ENCODE measurements around the gene AUNIP. TPM values are rescaled to one million over a fixed set of nuclear protein-coding genes. Genes with fewer than 3 reads are reported as not detected.

Gene AUNIP
- total RNA-seq, 1 donor from 2014 or later: 0.89 TPM

DNA sequence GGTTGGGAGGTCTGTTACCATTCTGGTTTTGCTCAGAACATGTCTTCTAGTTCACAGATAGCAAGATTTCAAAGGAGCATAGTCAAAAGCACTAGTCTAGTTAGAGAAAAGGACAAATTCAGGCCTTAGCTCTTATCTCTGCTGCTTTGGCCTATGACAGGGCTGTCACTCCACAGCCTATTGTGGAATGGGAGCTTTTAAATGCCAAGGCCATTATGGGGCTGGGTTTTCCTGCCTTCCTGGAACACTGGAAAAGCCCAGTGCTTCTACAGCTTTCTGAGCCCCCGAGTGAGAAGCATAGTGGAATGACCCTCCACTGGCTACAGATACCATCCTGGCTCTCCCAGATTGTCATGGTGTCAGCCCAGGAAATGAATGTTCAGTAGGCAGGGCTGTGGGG lies 30.2 kb downstream of the AUNIP start:
- no peak for DNase-seq (ENCODE audit: low read depth)

DNA sequence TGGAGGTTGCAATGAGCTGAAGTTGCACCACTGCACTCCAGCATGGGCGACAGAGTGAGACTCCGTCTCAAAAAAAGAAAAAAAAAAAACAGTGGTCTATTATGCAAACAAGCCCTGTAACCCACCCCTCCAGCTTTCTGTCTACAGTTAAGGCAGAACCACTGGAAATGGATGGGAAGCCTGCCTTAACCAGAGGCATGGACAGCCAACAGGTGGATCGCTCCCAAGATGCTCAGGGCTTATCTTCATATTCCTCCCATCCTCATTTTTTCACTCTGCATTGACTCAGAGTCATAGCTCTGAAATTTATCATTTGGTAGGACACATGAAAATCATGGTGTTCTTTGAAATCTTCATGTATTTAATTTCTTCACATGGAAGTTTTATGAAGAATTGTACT lies 30.8 kb downstream of the AUNIP start:
- DNase-seq (ENCODE audit: low read depth): no peak

- no peak for DNase-seq (ENCODE audit: low read depth)
Measured at GRCh38 chr1:25826571-25826970, 32.7 kb downstream of the AUNIP start.

- DNase-seq (ENCODE audit: low read depth): no peak
Measured at GRCh38 chr1:25825605-25826004, 33.7 kb downstream of the AUNIP start.

DNA sequence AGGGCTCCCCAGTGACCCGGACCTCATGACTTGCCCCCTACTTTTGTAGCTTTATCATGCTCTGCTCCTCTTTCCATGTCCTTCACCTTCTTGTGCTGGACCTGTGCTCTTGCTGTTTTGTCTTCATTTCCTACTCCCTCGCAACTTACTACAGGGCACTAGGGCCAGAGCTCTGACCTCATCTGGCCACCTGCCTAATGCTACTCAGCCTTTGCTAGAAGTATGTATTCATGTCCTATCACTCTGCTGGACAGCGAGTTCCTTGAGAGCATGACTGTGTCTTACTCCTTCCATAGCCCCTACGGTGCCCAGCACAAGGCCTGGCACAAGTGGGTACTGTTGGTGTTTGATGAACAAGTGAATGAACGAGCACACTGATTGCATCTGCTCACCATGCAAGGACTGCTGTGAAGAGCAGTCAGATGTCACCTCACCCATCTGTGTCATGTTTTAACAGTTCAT lies 37.6 kb downstream of the AUNIP start:
- peak; percentile 36 for DNase-seq (ENCODE audit: low read depth)

DNA sequence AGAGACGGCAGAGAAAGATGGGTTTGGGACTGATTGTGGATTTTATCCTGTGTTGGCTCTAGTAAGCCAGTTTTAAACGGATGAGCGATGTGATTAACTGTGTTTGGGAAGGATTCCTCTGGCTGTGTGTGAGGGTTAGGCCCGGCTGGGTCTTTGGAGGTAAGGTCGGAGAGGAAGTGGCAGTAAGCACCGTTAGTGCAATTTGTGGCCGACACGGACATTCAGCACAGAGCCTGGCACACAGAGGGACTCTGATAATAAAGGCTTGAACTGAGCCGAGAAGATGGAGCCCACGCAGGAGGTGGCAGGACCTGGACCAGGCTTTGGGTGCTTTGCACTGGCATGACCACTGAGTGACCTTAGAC lies 38.2 kb downstream of the AUNIP start:
- DNase-seq (ENCODE audit: low read depth): no peak

DNA sequence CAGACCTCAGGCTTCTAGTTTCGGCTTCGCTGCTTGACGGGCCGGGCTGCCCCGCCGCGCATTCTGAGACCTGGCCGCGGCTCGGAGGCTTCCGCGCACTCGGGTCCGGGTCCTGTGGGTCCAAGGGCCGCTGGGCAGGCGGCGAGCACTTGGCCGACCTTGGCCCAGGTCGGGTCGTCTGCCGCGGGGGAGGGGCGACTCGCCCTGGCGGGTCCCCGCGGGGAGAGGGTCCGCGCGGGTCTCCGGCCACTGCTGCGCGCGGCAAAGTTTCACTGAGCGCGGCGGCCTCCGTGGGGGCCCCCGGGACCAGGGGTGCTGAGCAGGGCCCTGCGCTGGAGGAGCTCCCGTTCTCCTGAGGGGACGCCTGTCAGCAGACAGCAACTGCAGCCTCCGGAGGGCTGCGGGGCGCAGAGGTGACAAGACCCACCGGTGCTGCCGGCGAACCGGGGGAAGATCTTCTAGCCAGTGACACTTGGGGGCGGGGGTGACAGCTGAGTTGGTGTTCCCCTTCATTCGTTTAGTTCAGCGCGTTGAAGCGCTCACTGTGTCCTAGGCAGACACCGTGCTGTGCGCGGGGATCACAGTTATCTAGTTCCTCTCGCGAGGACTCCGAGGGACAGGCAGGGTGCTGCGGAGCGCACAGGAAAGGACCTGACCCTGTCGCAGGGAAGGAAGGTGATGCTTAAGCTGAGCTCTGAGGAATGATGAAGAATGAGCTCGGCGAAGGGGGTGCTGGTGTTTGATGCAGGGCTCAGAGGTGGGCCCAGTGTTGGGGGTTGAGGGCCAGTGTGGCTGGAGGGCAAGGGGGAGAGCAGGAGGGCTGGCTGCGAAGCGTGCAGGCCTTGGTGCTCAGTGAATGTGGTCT lies 38.8 kb downstream of the AUNIP start:
- DNase-seq (ENCODE audit: low read depth): peak; percentile 48

- peak; percentile 64 for DNase-seq (ENCODE audit: low read depth)
Measured at GRCh38 chr1:25819491-25820246, 39.6 kb downstream of the AUNIP start, which contains the start of gene MTFR1L. TSS of gene MTFR1L (plus strand) at chr1:25819954. CDS start at chr1:25823105, 3,151 bp downstream.

DNA sequence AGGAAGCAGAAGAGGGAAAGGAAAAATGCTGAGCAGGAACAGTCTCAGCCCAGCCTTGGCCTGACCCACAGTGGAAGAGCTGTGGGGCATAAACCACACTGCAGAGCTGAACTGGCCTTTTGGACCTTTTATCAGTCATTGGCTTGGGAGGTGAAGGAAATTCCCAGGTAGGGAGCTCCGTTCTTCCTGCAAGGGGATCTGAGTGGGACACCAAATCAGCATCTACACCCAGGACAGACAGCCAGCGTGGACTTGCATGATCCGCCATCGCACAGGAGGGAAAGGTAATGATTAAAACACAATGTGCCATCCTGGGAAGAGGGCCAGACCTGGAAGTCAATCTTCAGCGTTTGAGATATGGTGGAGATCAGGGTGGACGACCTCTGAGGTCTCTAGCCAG lies 40.7 kb downstream of the AUNIP start:
- DNase-seq (ENCODE audit: low read depth): no peak

DNA sequence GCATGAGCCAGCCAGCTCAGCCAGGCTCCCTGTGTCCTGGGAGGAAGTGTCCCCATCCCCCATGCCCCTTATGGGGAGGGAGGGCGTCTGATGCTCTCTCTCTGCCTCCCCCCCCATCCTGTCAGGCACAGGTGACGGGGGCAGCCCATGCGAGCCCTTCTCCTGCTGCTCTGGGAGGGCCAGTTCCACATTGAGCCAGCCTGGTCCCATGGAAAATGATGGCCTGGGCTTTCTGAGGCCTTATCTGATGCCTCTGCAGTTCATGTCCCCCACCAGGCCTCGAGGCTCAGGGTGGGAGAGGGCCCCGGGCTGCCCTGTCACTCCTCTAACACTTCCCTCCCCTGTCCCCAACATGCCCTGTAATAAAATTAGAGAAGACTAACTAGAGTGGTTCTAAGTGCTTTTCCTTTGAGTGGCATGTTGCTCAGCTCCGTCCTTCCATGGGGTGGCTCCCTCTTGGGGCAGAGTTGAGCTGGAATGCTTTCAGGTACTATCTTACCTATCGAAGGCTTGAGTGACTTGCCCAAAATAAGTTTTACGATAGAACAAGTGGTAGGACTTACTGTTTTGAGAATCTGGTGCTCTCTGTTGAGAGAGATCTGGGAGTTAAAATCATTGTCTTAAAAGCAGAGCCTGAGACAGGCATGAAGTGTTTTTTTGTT lies 41.3 kb downstream of the AUNIP start:
- DNase-seq (ENCODE audit: low read depth): no peak

DNA sequence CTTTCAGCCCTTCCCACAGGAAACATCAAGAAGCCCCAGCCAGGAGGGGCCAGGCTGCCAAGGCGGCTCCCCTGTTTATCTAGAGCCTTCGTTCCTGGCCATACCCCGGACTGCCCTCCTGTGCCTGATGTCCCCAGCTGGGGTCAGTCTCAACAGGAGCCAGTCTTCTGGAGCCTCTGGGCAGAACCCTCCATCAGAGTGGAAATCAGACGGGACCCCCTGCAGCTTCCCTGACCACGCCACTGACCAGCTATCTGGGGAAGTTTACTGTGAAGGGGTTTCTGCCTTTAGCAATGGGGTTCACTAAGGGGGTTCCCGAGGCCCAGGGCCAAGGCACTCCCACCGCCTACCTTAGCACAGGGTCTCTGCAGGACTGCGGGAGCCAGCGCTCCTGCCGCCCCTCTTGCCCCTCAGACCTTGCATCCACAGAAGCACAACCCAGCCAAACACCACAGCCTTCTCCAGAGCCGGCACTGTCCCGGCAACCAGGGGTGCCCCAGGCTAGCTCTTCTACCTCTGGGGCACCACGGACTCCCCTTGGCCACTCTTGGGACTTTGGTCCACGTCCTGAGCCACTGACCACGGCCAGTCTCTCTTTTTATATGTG lies 43.0 kb downstream of the AUNIP start:
- DNase-seq (ENCODE audit: low read depth): no peak

DNA sequence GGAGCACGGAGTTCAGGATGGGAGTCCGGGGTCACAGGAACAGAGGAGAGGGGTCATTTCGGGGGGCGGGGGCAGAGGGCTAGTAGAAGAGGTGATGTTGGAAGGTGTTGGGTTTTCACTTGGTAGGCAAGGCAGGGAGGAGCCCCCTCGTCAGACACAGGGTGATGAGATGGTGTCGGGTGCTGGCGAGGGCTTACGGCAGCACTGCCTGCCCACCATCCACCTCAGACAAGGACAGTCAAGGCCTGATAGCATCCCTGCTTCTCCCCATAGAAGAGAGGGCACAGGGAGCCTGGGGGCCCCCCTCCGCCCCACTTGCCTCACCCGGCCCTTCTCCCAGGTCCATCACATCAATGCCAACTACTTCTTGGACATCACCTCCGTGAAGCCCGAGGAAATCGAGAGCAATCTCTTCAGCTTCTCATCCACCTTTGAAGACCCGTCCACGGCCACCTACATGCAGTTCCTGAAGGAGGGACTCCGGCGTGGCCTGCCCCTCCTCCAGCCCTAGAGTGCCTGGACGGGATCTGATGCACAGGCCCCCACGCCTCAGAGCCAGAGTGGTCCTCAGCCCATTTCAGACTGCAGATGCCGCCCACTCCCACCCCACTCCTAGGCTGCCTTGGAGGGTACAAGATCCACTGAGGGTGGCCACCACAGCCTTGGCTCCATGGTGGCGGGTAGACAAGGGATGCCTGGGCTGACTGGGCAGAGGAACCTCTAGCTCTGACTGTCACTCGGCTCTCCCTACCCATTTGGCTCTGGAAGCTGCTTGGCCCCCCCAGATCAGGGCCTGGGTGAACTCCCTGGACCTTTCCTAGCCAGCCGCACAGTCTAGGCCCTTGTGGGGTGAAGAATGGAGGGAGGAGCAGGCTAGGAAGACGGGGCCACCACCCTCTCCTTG lies 43.8 kb downstream of the AUNIP start:
- DNase-seq (ENCODE audit: low read depth): no peak

DNA sequence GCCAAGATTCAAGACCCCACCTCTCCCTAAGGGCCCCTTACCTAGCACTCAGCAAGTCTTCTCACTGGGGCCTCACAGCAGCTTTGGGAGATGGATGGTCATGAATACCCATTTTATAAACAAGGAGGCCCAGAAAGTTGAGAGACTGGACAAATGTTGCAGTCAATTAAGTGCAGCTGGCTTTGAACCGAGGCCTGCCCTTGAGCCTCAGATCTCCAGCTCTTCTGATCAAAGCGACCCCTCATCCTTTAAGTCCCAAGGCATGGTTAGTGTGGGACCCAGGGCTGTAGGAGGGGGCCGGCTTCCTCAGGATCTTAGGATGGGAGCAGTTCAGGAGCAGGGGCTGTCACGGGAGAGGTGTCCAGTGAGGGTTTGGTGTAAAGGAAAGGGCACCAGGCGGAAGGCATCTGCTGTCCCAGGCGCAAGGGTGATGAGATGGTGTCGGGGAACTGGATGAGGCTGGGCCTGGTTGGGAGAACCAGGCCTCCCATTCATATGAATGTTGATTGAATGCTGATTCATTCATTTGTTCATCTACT lies 44.6 kb downstream of the AUNIP start:
- no peak for DNase-seq (ENCODE audit: low read depth)

- no peak for DNase-seq (ENCODE audit: low read depth)
Measured at GRCh38 chr1:25813734-25814471, 45.4 kb downstream of the AUNIP start.

- DNase-seq (ENCODE audit: low read depth): no peak
Measured at GRCh38 chr1:25813071-25813733, 46.1 kb downstream of the AUNIP start.

DNA sequence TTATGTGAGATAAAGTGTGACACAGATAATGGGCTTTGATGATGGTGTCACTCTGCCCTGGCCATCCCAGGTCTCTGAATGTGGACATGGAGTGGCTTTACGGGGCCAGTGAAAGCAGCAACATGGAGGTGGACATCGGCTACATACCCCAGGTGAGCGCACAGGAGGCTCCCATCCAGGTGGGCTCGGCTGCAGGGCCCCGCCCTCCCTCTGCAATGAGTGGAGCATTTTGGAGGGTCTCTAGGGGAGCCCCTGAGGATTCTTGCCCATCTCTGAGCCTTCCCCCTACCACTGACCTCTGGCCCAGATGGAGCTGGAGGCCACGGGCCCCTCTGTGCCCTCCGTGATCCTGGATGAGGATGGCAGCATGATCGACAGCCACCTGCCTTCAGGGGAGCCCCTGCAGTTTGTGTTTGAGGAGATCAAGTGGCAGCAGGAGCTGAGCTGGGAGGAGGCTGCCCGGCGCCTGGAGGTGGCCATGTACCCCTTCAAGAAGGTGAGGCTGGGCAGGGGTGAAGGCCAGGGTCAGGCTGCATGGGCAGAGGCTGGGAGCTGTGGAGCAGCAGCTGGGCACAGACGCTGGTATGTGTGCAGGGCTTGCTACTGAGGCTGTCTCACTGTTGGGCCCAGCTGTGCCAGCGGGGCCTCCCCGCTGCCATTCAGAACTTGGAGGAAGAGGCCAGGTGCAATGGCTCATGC lies 47.7 kb downstream of the AUNIP start:
- no peak for DNase-seq (ENCODE audit: low read depth)

GRCh38 chr1:25810341-25811299 lies 48.6 kb downstream of the AUNIP start:
- DNase-seq (ENCODE audit: low read depth): no peak

GRCh38 chr1:25809929-25810328 lies 49.3 kb downstream of the AUNIP start:
- DNase-seq (ENCODE audit: low read depth): no peak

All from renal cortical epithelial cell (primary cell).